K562 (cell line): ENCODE data around the gene PRKCE. TPM values are rescaled to one million over a fixed set of nuclear protein-coding genes. Genes with fewer than 3 reads are reported as not detected.

ENCODE experiments used
- ATAC-seq: fragments of 200-7000 bp; cut with Tn5 transposase; 3 replicates; pipeline ENCODE4 v1.9.1; 2020; ENCODE audit warnings: moderate library complexity
- BruUV-seq: library from RNA; stranded (reverse); fragments of 400-500 nt; replicated peaks from 2 replicates; lab custom pipeline; 2021; lab: Mats Ljungman, UMichigan
- CTCF ChIA-PET: fragments of 300-600 bp; formaldehyde crosslinking; extraction: SDS; loops from one replicate; lab custom pipeline; 2021; ENCODE audit warnings: low intra/inter-chr PET ratio; lab: Yijun Ruan, JAX
- POLR2A ChIA-PET: fragments of 300-600, 350-650 bp; sonication (Branson Sonifier 250); formaldehyde crosslinking; extraction: SDS; loops from one replicate; lab custom pipeline; 2021; ENCODE audit warnings: antibody characterized with exemption, inconsistent platforms; lab: Yijun Ruan, JAX
- DNase-seq, 4 experiments: peaks; one replicate each; pipeline versions ENCODE4 v3.0.0 to v3.0.0-alpha.2; 2011 to 2018; ENCODE audit warnings: low spot score in 3 of 4, mixed read lengths in 3 of 4; ENCODE audit errors: extremely low read depth in 1 of 4
- FAIRE-seq: peaks from 2 replicates; lab custom pipeline; 2011; peaks lifted over from hg19 to GRCh38; lab: Jason Lieb, UNC
- H2AFZ ChIP-seq: 2 replicates; pipeline ENCODE4 v1.6.0; 2011; ENCODE audit warnings: low read depth, low read length, control low read depth, inconsistent platforms
- H3K27ac ChIP-seq: fragments of 200-600 bp; 3 replicates; pipeline ENCODE4 v1.8.0; 2011; ENCODE audit warnings: low read depth, mild to moderate bottlenecking, control low read depth, inconsistent platforms, low read length, moderate library complexity, mixed read lengths; ENCODE audit errors: extremely low read depth
- H3K27me3 ChIP-seq, 2 experiments: fragments of 300-600 bp in 1 of 2; 2 replicates in 1 of 2; 3 replicates in 1 of 2; pipeline versions ENCODE4 v1.6.0 to v1.8.0; 2011; ENCODE audit warnings: inconsistent platforms in 2 of 2, low read length in 2 of 2, mild to moderate bottlenecking in 1 of 2, mixed read lengths in 1 of 2, moderate library complexity in 1 of 2; ENCODE audit not compliant: control insufficient read depth in 2 of 2, insufficient read depth in 2 of 2
- H3K36me3 ChIP-seq: fragments of 300-600 bp; 3 replicates; pipeline ENCODE4 v1.8.0; 2011; ENCODE audit warnings: mild to moderate bottlenecking, low read length, inconsistent platforms; ENCODE audit not compliant: control insufficient read depth, insufficient read depth
- H3K4me1 ChIP-seq, 2 experiments: fragments of 200-600 bp in 1 of 2; replicated peaks in 1 of 2; 2 replicates in 1 of 2; 3 replicates in 1 of 2; pipeline versions ENCODE4 v1.5.1 to v1.8.0; 2011; ENCODE audit warnings: inconsistent platforms in 2 of 2, low read length in 2 of 2, mild to moderate bottlenecking in 1 of 2, mixed read lengths in 1 of 2, moderate library complexity in 1 of 2; ENCODE audit not compliant: control insufficient read depth in 2 of 2, insufficient read depth in 2 of 2
- H3K4me2 ChIP-seq: 2 replicates; pipeline ENCODE4 v1.6.1; 2011; ENCODE audit warnings: low read length, control low read depth, inconsistent platforms, mixed read lengths; ENCODE audit not compliant: insufficient read depth
- H3K4me3 ChIP-seq: fragments of 200-600 bp; sonication (generic), shearing (Covaris generic); 2 replicates; pipeline ENCODE4 v1.5.1; 2016; ENCODE audit warnings: control low read depth, inconsistent platforms
- H3K79me2 ChIP-seq: fragments of 200-600 bp; 3 replicates; pipeline ENCODE4 v1.8.0; 2011; ENCODE audit warnings: low read length, inconsistent platforms; ENCODE audit not compliant: control insufficient read depth, insufficient read depth
- H3K9ac ChIP-seq, 2 experiments: 2 replicates each; pipeline versions ENCODE4 v1.6.0 to v1.6.1; 2011; ENCODE audit warnings: low read depth in 2 of 2, low read length in 2 of 2, control low read depth in 1 of 2, inconsistent platforms in 1 of 2, mild to moderate bottlenecking in 1 of 2, mixed read lengths in 1 of 2; ENCODE audit not compliant: insufficient read depth in 1 of 2
- H3K9me1 ChIP-seq: one replicate; pipeline ENCODE4 v1.6.0; 2011; ENCODE audit warnings: inconsistent platforms, mild to moderate bottlenecking, low read length, moderate library complexity; ENCODE audit not compliant: control insufficient read depth, insufficient read depth
- H3K9me3 ChIP-seq: replicated peaks from 2 replicates; pipeline ENCODE4 v1.5.1; 2011; ENCODE audit warnings: low read depth, low read length, inconsistent platforms; ENCODE audit not compliant: control insufficient read depth, insufficient read depth
- H4K20me1 ChIP-seq: replicated peaks from 2 replicates; pipeline ENCODE4 v1.6.1; 2011; ENCODE audit warnings: low read length, inconsistent platforms, mixed read lengths; ENCODE audit not compliant: control insufficient read depth, insufficient read depth
- CBX1 ChIP-seq: sonication (generic); IDR thresholded peaks from 2 replicates; pipeline ENCODE4 v1.6.1; 2016; ENCODE audit warnings: antibody characterized with exemption, low read depth, mild to moderate bottlenecking
- KLF13 ChIP-seq: fragments of 450-650 bp; IDR thresholded peaks from 2 replicates; pipeline ENCODE4 v1.6.1; 2016; ENCODE audit warnings: missing genetic modification characterization, low read depth, mild to moderate bottlenecking, missing compliant biosample characterization, moderate library complexity, borderline replicate concordance
- MAZ ChIP-seq, 2 experiments: fragments of 450-650 bp in 1 of 2; sonication (generic) in 1 of 2; formaldehyde crosslinking; IDR thresholded peaks in 1 of 2; conservative IDR thresholded peaks in 1 of 2; 2 replicates each; pipeline versions ENCODE4 v1.4.0 to v1.5.0; 2020; ENCODE audit warnings: mild to moderate bottlenecking in 1 of 2, missing genetic modification reagents in 1 of 2
- RB1 ChIP-seq: fragments of 450-650 bp; IDR thresholded peaks from 2 replicates; pipeline ENCODE4 v1.6.1; 2017; ENCODE audit warnings: low read depth, mild to moderate bottlenecking
- SETDB1 ChIP-seq: IDR thresholded peaks from one replicate; pipeline ENCODE4 v1.6.1; 2012; ENCODE audit warnings: low read length, control low read depth, inconsistent platforms
- WGBS: fragments of 100-300 bp; shearing (Covaris generic); methylation state at CpG from one replicate; pipeline ENCODE4 v1.1.6; 2016; ENCODE audit warnings: low coverage, mixed read lengths; ENCODE audit not compliant: insufficient coverage; ENCODE audit errors: missing lambda C conversion rate; 5-methylcytosine and 5-hydroxymethylcytosine counted together
- in situ Hi-C: fragments of 300-500 bp; cut with MboI; formaldehyde crosslinking; loops from 4 replicates; pipeline ENCODE4 v1.15.0; 2018; ENCODE audit warnings: inconsistent platforms, mixed read lengths
- intact Hi-C: fragments of 100-400 bp; cut with micrococcal nuclease; formaldehyde crosslinking; loops from 2 replicates; pipeline ENCODE4 v1.14.2; 2022
- polyA plus RNA-seq, 8 experiments: library from polyadenylated mRNA; depleted of rRNA in 4 of 8; stranded (reverse) in 5 of 8; unstranded in 3 of 8; fragments of >200 nt; fragmentation: Nextera tagmentation in 2 of 8; fragmentation: Illumina TruSeq in 1 of 8; extraction: Ambion mirVana in 2 of 8; extraction: Trizol in 1 of 8; gene quantifications; 2 replicates each; pipeline versions ENCODE4 v1.2.1 to v1.2.3, GENCODE V29; 2011 to 2014; ENCODE audit warnings: inconsistent platforms in 1 of 8, missing spikeins in 1 of 8
- total RNA-seq, 7 experiments: library from RNA; depleted of rRNA in 6 of 7; stranded (reverse); fragments of >200 nt in 6 of 7; fragmentation: Illumina TruSeq in 2 of 7; extraction: Trizol in 2 of 7; gene quantifications; 2 replicates each; pipeline versions ENCODE4 v1.2.1 to v1.2.3, GENCODE V29; 2011 to 2021; ENCODE audit warnings: low replicate concordance in 1 of 7

Gene PRKCE
- total and polyA plus RNA-seq, 9 of the 15 experiments (the other 6 are each of a cell fraction or from before 2014, with no cell fraction given) = 0.06 to 1.0 (median 0.22) TPM; not detected in 1

DNA sequence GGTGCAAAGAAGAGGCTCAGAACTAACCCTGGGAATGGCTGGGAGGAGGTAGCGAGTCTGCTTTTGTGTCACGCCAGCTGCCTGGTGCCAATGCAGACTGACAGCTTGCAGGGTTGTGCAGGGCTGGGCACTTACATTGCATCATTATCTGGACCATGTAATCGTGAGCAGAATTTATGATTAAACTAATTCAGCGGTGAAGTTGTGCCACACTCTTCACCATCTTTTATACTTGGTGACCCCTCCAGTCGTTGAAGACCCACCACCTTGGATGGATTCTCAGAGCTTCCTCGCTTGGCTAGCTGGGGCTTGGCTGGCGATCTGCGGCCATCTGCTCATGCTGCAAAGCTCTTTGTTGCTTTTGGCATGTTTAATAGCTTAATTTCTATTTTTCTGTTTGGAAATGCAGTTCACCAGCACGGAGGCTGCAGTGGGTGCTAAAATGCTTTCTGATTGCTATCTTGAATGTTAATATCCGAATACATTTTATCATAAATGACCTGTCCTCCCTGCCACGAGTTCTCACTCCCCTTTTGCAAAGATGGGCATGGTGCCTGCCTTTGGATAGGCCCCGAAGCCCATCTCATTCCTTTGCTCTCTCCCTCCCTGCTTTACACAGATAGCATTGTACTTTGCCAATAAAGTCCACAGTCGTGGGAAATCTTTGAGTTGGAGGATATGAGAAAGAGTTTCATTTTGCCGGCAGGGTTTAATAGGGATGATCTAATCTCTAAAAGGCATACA is 188.2 kb downstream of the PRKCE start (continued):
- TF ChIP-seq KLF13 (tag) = no peak

DNA sequence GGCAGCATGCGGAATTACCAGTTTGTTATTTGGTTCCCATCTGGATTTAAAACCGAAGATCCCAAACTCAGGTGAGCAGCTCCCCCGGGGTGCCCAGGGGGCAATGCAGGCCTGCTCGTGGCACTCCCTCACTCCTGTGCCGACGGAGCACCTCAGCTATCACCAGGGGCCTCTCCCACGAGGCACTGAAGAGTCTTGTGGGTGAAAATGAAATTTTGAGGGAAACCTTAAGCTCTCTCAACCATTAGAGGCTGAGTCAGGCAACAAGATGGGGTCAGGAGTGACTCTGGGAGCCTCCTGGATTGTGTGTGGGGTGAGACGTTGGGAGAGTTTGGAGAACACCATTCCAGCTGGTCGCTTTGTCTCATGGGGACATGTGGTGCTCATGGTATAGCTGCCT is 189.0 kb downstream of the PRKCE start:
- FAIRE-seq (no peak), DNase-seq (no peak)
- Histone ChIP-seq H2AFZ (no peak overlapping the region), H3K79me2 (no peaks in the 10 kb centered on the region), H3K36me3 (no peaks in the 10 kb centered on the region), H3K4me2 (no peak overlapping the region), H3K9ac (no peak overlapping the region), H3K4me3 (no peak overlapping the region)
- 0% methylated on average over 9 of the region's 9 CpGs for WGBS
- TF ChIP-seq MAZ (CRISPR knock-in tag; conservative IDR thresholded peaks at IDR 0.05 in 1 of 2, IDR thresholded peaks at IDR 0.05 in 1 of 2) (no peak), CBX1 (no peak), RB1 (no peak), SETDB1 (no peak)
- TF ChIP-seq, all 486 proteins: peak for 0
- Histone ChIP-seq H3K9me1 (no peaks in the 10 kb centered on the region), H3K9me3 (no peaks in the 10 kb centered on the region), H3K27ac (no peak overlapping the region), H3K27me3 (peaks cover 18 to 46% of the 10 kb centered on the region in 2 experiments; a peak in 4 of 5 replicates), H3K4me1 (no peaks in the 10 kb centered on the region), H4K20me1 (no peaks in the 10 kb centered on the region)
- BruUV-seq = no TSS peak
- in situ Hi-C loops = no loop called here
- CTCF ChIA-PET = no interaction called here
- POLR2A ChIA-PET = interaction anchor here (1.0 kb wide), 1 partner anchor 8 kb away, joined by 4 read pairs; no protein-coding TSS in a partner anchor
- intact Hi-C loops = no loop called here
- ATAC-seq = no peak
